ENCODE results near the gene LMBR1L. TPM values are rescaled to one million over a fixed set of nuclear protein-coding genes. Genes with fewer than 3 reads are reported as not detected.
"Not testable (repeated sequence)": the region's sequence is repeated elsewhere in the genome, so short reads cannot be mapped to it uniquely, and the experiment has no call there.

The LMBR1L gene
- total RNA-seq, 1 donor from 2014 or later, result 160 TPM

DNA sequence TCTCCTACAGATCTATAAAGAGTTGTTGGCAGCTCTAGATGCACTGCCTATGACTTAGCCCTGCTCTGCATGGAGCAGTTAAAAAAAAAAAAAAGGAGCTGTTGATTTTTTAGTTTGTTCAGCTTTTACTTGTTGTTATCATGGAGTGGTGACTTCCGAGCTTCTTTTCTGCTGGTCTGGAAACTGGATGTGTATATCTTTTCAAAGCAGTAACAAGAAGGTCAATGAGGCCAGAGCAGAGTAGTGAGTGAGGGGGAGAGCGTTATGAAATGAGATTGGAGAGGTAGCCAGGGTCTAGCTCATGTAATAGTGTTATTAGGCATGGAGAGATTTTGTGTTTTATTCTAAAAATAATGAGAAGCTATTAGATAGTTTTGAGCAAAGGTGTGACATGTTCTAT is 33.7 kb upstream of the LMBR1L start:
- Mint-ChIP-seq H3K9me3 (no peaks in the 10 kb centered on the region), H3K4me3 (no peak overlapping the region), H3K27ac (no peak overlapping the region), H3K4me1 (no peaks in the 10 kb centered on the region), H3K27me3 (ENCODE audit: low read depth) (no peaks in the 10 kb centered on the region), H3K36me3 (no peaks in the 10 kb centered on the region)
- DNase-seq (ENCODE audit: low spot score in 2 of 2, unreplicated experiment in 2 of 2), result no peak
- TF ChIP-seq, protein P1, sequence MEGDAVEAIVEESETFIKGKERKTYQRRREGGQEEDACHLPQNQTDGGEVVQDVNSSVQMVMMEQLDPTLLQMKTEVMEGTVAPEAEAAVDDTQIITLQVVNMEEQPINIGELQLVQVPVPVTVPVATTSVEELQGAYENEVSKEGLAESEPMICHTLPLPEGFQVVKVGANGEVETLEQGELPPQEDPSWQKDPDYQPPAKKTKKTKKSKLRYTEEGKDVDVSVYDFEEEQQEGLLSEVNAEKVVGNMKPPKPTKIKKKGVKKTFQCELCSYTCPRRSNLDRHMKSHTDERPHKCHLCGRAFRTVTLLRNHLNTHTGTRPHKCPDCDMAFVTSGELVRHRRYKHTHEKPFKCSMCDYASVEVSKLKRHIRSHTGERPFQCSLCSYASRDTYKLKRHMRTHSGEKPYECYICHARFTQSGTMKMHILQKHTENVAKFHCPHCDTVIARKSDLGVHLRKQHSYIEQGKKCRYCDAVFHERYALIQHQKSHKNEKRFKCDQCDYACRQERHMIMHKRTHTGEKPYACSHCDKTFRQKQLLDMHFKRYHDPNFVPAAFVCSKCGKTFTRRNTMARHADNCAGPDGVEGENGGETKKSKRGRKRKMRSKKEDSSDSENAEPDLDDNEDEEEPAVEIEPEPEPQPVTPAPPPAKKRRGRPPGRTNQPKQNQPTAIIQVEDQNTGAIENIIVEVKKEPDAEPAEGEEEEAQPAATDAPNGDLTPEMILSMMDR (IDR thresholded peaks at IDR 0.05; ENCODE audit: unreplicated experiment), result no peak

DNA sequence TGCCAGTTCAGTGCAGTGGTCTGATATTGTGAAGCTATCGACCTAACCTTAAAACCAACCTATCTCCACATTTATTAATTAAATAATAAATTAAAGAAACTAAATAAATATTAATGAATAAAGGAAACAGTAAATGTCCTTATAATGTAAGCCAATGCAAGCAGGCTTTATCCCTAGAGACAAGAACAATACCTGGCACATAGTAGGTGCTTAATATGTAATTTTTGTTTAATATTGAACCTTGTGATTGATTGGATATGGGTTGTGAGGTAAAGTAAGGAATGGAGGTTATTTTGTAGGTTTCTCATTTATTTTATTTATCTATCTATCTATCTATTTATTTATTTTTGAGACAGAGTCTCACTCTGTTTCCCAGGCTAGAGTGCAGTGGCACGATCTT is 28.4 kb upstream of the LMBR1L start:
- H3K9me3 Mint-ChIP-seq, result no peaks in the 10 kb centered on the region
- no peak overlapping the region for H3K4me3 Mint-ChIP-seq
- no peak overlapping the region for H3K27ac Mint-ChIP-seq
- H3K4me1 Mint-ChIP-seq, result no peaks in the 10 kb centered on the region
- no peaks in the 10 kb centered on the region for H3K27me3 Mint-ChIP-seq (ENCODE audit: low read depth)
- TF ChIP-seq, protein P1 (IDR thresholded peaks at IDR 0.05; ENCODE audit: unreplicated experiment), result no peak
- no peak for DNase-seq (ENCODE audit: low spot score in 2 of 2, unreplicated experiment in 2 of 2)
- H3K36me3 Mint-ChIP-seq, result no peaks in the 10 kb centered on the region

DNA sequence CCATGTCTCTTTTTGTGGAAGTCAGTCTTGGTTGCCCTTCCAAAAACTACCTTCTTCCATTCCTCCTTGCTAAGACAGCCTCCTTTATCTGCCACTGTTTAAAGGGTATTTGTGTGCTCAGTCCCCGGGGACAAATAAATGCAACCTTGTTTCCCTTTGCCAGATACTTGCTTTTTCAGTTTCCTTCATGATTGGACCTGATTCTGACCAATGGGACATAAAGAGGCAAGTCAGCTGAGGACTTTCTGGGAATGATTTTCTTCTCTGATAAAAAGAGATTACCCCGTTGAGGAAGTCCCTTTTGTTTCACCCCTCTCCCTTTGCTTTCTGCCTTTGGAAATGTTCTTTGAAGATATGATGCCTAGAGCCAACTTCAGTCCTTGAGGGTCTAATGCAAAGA is 27.9 kb upstream of the LMBR1L start:
- no peak overlapping the region for H3K27ac Mint-ChIP-seq

DNA sequence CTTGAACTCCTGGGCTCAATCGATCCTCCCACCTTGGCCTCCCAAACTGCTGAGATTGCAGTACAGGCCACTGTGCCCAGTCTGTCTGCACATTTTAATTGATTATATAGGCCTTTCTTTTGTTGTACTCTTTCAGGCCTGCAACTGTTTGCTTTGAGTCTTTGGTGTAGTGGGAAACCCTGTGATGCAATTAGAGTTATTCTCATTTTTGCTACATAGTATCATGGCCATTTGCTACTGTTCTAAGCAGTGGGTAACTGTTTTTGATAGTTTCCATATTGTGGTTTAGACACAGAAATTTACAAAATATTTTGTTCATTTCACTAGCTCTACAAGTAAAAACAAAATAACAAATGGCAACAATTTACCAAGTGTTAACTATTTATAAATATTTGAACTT is 26.8 kb upstream of the LMBR1L start:
- Mint-ChIP-seq H3K36me3 (no peaks in the 10 kb centered on the region), H3K27ac (no peak overlapping the region), H3K4me1 (peaks cover 12% of the 10 kb centered on the region), H3K27me3 (ENCODE audit: low read depth) (no peaks in the 10 kb centered on the region), H3K4me3 (no peak overlapping the region), H3K9me3 (no peaks in the 10 kb centered on the region)
- DNase-seq (ENCODE audit: low spot score in 2 of 2, unreplicated experiment in 2 of 2), result no peak
- TF ChIP-seq, protein P1 (IDR thresholded peaks at IDR 0.05; ENCODE audit: unreplicated experiment), result no peak

More for the DNA sequence above, 27.9 kb upstream of the LMBR1L start:
- no peak for DNase-seq (ENCODE audit: low spot score in 2 of 2, unreplicated experiment in 2 of 2)
- TF ChIP-seq, protein P1 (IDR thresholded peaks at IDR 0.05; ENCODE audit: unreplicated experiment), result no peak
- Mint-ChIP-seq H3K9me3 (no peaks in the 10 kb centered on the region), H3K36me3 (no peaks in the 10 kb centered on the region), H3K4me3 (no peak overlapping the region), H3K27me3 (ENCODE audit: low read depth) (no peaks in the 10 kb centered on the region), H3K4me1 (peaks cover under 1% of the 10 kb centered on the region)

DNA sequence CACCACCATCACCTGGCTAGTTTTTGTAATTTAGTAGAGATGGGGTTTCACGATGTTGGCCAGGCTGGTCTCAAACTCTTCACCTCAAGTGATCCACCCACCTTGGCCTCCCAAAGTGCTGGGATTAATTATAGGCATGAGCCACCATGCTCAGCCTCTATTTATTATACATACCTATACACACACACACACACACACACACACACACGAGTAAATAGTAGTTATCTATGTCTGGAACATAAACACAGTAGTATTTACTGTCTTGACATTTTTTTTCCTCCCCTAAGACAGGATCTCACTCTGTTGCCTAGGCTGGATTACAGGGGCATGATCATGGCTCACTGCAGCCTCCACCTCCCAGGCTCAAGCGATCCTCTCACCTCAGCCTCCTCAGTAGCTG is 26.4 kb upstream of the LMBR1L start:
- H3K9me3 Mint-ChIP-seq; H3K27ac Mint-ChIP-seq; H3K4me3 Mint-ChIP-seq; DNase-seq (ENCODE audit: low spot score in 2 of 2, unreplicated experiment in 2 of 2); H3K36me3 Mint-ChIP-seq; H3K27me3 Mint-ChIP-seq (ENCODE audit: low read depth): not testable (repeated sequence)
- H3K4me1 Mint-ChIP-seq, result peaks cover 17% of the 10 kb centered on the region

DNA sequence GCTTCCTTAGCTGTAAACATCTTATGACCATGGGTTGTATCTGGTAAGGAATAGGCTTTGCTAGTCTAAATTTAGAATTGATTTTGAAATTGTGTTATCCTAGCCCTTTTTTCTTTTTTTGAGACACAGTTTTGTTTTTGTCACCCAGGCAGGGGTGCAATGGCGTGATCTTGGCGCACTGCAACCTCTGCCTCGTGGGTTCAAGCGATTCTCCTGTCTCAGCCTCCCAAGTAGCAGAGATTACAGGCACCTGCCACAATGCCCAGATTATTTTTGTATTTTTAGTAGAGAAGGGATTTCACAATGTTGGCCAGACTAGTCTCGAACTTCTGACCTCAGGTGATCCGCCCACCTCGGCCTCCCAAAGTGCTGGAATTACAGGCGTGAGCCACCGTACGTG is 22.9 kb upstream of the LMBR1L start:
- H3K4me1 Mint-ChIP-seq, result peaks cover 39% of the 10 kb centered on the region
- H3K27me3 Mint-ChIP-seq (ENCODE audit: low read depth), result no peaks in the 10 kb centered on the region
- H3K36me3 Mint-ChIP-seq, result peaks cover 15% of the 10 kb centered on the region
- peak overlapping the region; percentile 84 for H3K27ac Mint-ChIP-seq
- no peak for DNase-seq (ENCODE audit: low spot score in 2 of 2, unreplicated experiment in 2 of 2)
- TF ChIP-seq, protein P1 (IDR thresholded peaks at IDR 0.05; ENCODE audit: unreplicated experiment), result no peak
- H3K9me3 Mint-ChIP-seq, result no peaks in the 10 kb centered on the region
- H3K4me3 Mint-ChIP-seq, result peak overlapping the region; percentile 13

Measured in mesothelial cell of epicardium (in vitro differentiated cells).